Measurements from ENCODE around the gene PPRC1.

The PPRC1 gene

GRCh38 chr10:102147561-102147960, 14.7 kb downstream of the PPRC1 start:
- DNase-seq: no peak
- no peak for TF ChIP-seq EZH2phosphoT487 (IDR thresholded peaks at IDR 0.05; ENCODE audit: low read length)
- TF ChIP-seq, protein P1, sequence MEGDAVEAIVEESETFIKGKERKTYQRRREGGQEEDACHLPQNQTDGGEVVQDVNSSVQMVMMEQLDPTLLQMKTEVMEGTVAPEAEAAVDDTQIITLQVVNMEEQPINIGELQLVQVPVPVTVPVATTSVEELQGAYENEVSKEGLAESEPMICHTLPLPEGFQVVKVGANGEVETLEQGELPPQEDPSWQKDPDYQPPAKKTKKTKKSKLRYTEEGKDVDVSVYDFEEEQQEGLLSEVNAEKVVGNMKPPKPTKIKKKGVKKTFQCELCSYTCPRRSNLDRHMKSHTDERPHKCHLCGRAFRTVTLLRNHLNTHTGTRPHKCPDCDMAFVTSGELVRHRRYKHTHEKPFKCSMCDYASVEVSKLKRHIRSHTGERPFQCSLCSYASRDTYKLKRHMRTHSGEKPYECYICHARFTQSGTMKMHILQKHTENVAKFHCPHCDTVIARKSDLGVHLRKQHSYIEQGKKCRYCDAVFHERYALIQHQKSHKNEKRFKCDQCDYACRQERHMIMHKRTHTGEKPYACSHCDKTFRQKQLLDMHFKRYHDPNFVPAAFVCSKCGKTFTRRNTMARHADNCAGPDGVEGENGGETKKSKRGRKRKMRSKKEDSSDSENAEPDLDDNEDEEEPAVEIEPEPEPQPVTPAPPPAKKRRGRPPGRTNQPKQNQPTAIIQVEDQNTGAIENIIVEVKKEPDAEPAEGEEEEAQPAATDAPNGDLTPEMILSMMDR (IDR thresholded peaks at IDR 0.05; ENCODE audit: low read length): no peak
- no peak for TF ChIP-seq EZH2 (optimal IDR thresholded peaks at IDR 0.05; ENCODE audit: low read depth, low read length)
- H3K4me3 ChIP-seq (ENCODE audit: low read length): no peak overlapping the region
- peaks cover 53% of the 10 kb centered on the region for H3F3A ChIP-seq (ENCODE audit: insufficient read depth, low read length)
- H3K4me2 ChIP-seq (ENCODE audit: low read depth, low read length): no peak overlapping the region
- no peaks in the 10 kb centered on the region for H3K9me3 ChIP-seq (replicated peaks; ENCODE audit: insufficient read depth, low read length)
- H2AFZ ChIP-seq (ENCODE audit: low read length): no peak overlapping the region
- H3K9ac ChIP-seq (ENCODE audit: low read length): no peak overlapping the region
- H3K36me3 ChIP-seq (replicated peaks; ENCODE audit: insufficient read depth, low read length): peaks cover 24% of the 10 kb centered on the region
- no peaks in the 10 kb centered on the region for H3K9me2 ChIP-seq (replicated peaks; ENCODE audit: insufficient read depth, low read length)
- no peaks in the 10 kb centered on the region for H3K27me3 ChIP-seq (replicated peaks; ENCODE audit: insufficient read depth, low read length)
- H3K27ac ChIP-seq (ENCODE audit: low read length): no peak overlapping the region
- H4K20me1 ChIP-seq (ENCODE audit: insufficient read depth, low read length): no peaks in the 10 kb centered on the region
- peaks cover 12% of the 10 kb centered on the region for H3K4me1 ChIP-seq (ENCODE audit: low read length)
- H3K79me2 ChIP-seq (ENCODE audit: low read length): peaks cover 38% of the 10 kb centered on the region

- Histone ChIP-seq H3K4me3 (ENCODE audit: low read length) (no peak overlapping the region), H2AFZ (ENCODE audit: low read length) (no peak overlapping the region), H3F3A (ENCODE audit: insufficient read depth, low read length) (peaks cover 59% of the 10 kb centered on the region), H3K9me2 (replicated peaks; ENCODE audit: insufficient read depth, low read length) (no peaks in the 10 kb centered on the region), H3K27ac (ENCODE audit: low read length) (no peak overlapping the region), H3K9ac (ENCODE audit: low read length) (no peak overlapping the region), H3K4me2 (ENCODE audit: low read depth, low read length) (no peak overlapping the region), H3K36me3 (replicated peaks; ENCODE audit: insufficient read depth, low read length) (peaks cover 19% of the 10 kb centered on the region), H3K4me1 (ENCODE audit: low read length) (peaks cover 12% of the 10 kb centered on the region), H3K9me3 (replicated peaks; ENCODE audit: insufficient read depth, low read length) (no peaks in the 10 kb centered on the region), H4K20me1 (ENCODE audit: insufficient read depth, low read length) (no peaks in the 10 kb centered on the region), H3K79me2 (ENCODE audit: low read length) (peaks cover 40% of the 10 kb centered on the region), H3K27me3 (replicated peaks; ENCODE audit: insufficient read depth, low read length) (no peaks in the 10 kb centered on the region)
- no peak for DNase-seq
- TF ChIP-seq EZH2phosphoT487 (IDR thresholded peaks at IDR 0.05; ENCODE audit: low read length) (no peak), EZH2 (optimal IDR thresholded peaks at IDR 0.05; ENCODE audit: low read depth, low read length) (no peak)
- TF ChIP-seq, protein P1 (IDR thresholded peaks at IDR 0.05; ENCODE audit: low read length): no peak
These were observed 15.4 kb downstream of the PPRC1 start for GRCh38 chr10:102148275-102148674.

- DNase-seq: no peak
- peak overlapping the region; percentile 95 for H3K4me3 ChIP-seq (ENCODE audit: low read length)
- no peak for TF ChIP-seq EZH2 (optimal IDR thresholded peaks at IDR 0.05; ENCODE audit: low read depth, low read length)
- TF ChIP-seq, protein P1 (IDR thresholded peaks at IDR 0.05; ENCODE audit: low read length): no peak
- no peak for TF ChIP-seq EZH2phosphoT487 (IDR thresholded peaks at IDR 0.05; ENCODE audit: low read length)
- H3K9ac ChIP-seq (ENCODE audit: low read length): peak overlapping the region; percentile 51
- peaks cover 15% of the 10 kb centered on the region for H3K36me3 ChIP-seq (replicated peaks; ENCODE audit: insufficient read depth, low read length)
- peaks cover 55% of the 10 kb centered on the region for H3K79me2 ChIP-seq (ENCODE audit: low read length)
- H2AFZ ChIP-seq (ENCODE audit: low read length): 0 out of 2 replicates have a peak overlapping the region, but pooled peaks have one; percentile 37
- peaks cover 58% of the 10 kb centered on the region for H3F3A ChIP-seq (ENCODE audit: insufficient read depth, low read length)
- no peaks in the 10 kb centered on the region for H3K9me3 ChIP-seq (replicated peaks; ENCODE audit: insufficient read depth, low read length)
- no peaks in the 10 kb centered on the region for H3K9me2 ChIP-seq (replicated peaks; ENCODE audit: insufficient read depth, low read length)
- H3K27ac ChIP-seq (ENCODE audit: low read length): peak overlapping the region; percentile 84
- H4K20me1 ChIP-seq (ENCODE audit: insufficient read depth, low read length): peaks cover 9% of the 10 kb centered on the region; the same call in 1 of the 2 replicates
- peak overlapping the region; percentile 58 for H3K4me2 ChIP-seq (ENCODE audit: low read depth, low read length)
- peaks cover 12% of the 10 kb centered on the region for H3K4me1 ChIP-seq (ENCODE audit: low read length)
- H3K27me3 ChIP-seq (replicated peaks; ENCODE audit: insufficient read depth, low read length): no peaks in the 10 kb centered on the region
These were observed 18.3 kb downstream of the PPRC1 start for GRCh38 chr10:102150970-102151773.

Data from MM.1S (cell line).